Mesenchymal stem cell (in vitro differentiated cells and primary cell): Measurements from ENCODE around the gene ADAMTS18.

ENCODE experiments used
- DNase-seq: peaks from one replicate; pipeline ENCODE4 v3.0.0-alpha.2; 2013
- H2AFZ ChIP-seq: one replicate; pipeline ENCODE4 v1.6.1; 2013; ENCODE audit warnings: low read depth, mild to moderate bottlenecking, control low read depth, inconsistent platforms, low read length, moderate library complexity
- H2AK5ac ChIP-seq: 2 replicates; pipeline ENCODE4 v1.6.1; 2013; ENCODE audit warnings: low read length, moderate library complexity, mild to moderate bottlenecking, inconsistent platforms; ENCODE audit not compliant: severe bottlenecking
- H2BK120ac ChIP-seq: one replicate; pipeline ENCODE4 v1.6.1; 2013; ENCODE audit warnings: low read depth, mild to moderate bottlenecking, inconsistent platforms, low read length, moderate library complexity
- H2BK12ac ChIP-seq, 2 experiments: one replicate each; pipeline ENCODE4 v1.6.1; 2013; ENCODE audit warnings: inconsistent platforms in 2 of 2, low read length in 2 of 2, mild to moderate bottlenecking in 2 of 2, moderate library complexity in 2 of 2, control low read depth in 1 of 2
- H2BK15ac ChIP-seq: one replicate; pipeline ENCODE4 v1.6.1; 2013; ENCODE audit warnings: mild to moderate bottlenecking, low read depth, inconsistent platforms; ENCODE audit not compliant: poor library complexity, severe bottlenecking
- H2BK5ac ChIP-seq: 2 replicates; pipeline ENCODE4 v1.6.1; 2013; ENCODE audit warnings: low read depth, mild to moderate bottlenecking, low read length, control low read depth, inconsistent platforms; ENCODE audit not compliant: poor library complexity, severe bottlenecking
- H3K14ac ChIP-seq, 2 experiments: one replicate each; pipeline ENCODE4 v1.6.1; 2013; ENCODE audit warnings: inconsistent platforms in 2 of 2, low read length in 2 of 2, control low read depth in 1 of 2, mild to moderate bottlenecking in 1 of 2, moderate library complexity in 1 of 2
- H3K18ac ChIP-seq, 2 experiments: one replicate each; pipeline ENCODE4 v1.6.1; 2013; ENCODE audit warnings: inconsistent platforms in 2 of 2, low read length in 2 of 2, control low read depth in 1 of 2, low read depth in 1 of 2, mild to moderate bottlenecking in 1 of 2
- H3K23ac ChIP-seq, 2 experiments: one replicate each; pipeline ENCODE4 v1.6.1; 2013; ENCODE audit warnings: inconsistent platforms in 2 of 2, low read length in 2 of 2, mild to moderate bottlenecking in 2 of 2, moderate library complexity in 2 of 2, control low read depth in 1 of 2
- H3K27ac ChIP-seq: 2 replicates; pipeline ENCODE4 v1.5.1; 2013; ENCODE audit warnings: mild to moderate bottlenecking, moderate library complexity, low read length, control low read depth, inconsistent platforms; ENCODE audit not compliant: poor library complexity, severe bottlenecking
- H3K27me3 ChIP-seq, 2 experiments: 2 replicates each; pipeline versions ENCODE4 v1.6.1 to v1.7.0; 2013; ENCODE audit warnings: low read length in 2 of 2, mild to moderate bottlenecking in 2 of 2, moderate library complexity in 2 of 2, control low read depth in 1 of 2, inconsistent platforms in 1 of 2; ENCODE audit not compliant: control insufficient read depth in 1 of 2, insufficient read depth in 1 of 2
- H3K36me3 ChIP-seq, 2 experiments: 2 replicates each; pipeline versions ENCODE4 v1.6.1 to v1.7.0; 2013; ENCODE audit warnings: low read length in 2 of 2, control low read depth in 1 of 2, inconsistent platforms in 1 of 2, low read depth in 1 of 2, mild to moderate bottlenecking in 1 of 2; ENCODE audit not compliant: insufficient read depth in 2 of 2, control insufficient read depth in 1 of 2
- H3K4ac ChIP-seq, 2 experiments: one replicate each; pipeline ENCODE4 v1.6.1; 2013; ENCODE audit warnings: inconsistent platforms in 2 of 2, low read length in 2 of 2, mild to moderate bottlenecking in 2 of 2, moderate library complexity in 2 of 2, control low read depth in 1 of 2, low read depth in 1 of 2
- H3K4me1 ChIP-seq: 2 replicates; pipeline ENCODE4 v1.6.1; 2013; ENCODE audit warnings: low read depth, low read length, control low read depth; ENCODE audit not compliant: control insufficient read depth, insufficient read depth
- H3K4me2 ChIP-seq: 2 replicates; pipeline ENCODE4 v1.6.1; 2013; ENCODE audit warnings: low read length, mild to moderate bottlenecking, inconsistent platforms; ENCODE audit not compliant: poor library complexity, severe bottlenecking
- H3K4me3 ChIP-seq, 2 experiments: 2 replicates each; pipeline versions ENCODE4 v1.5.1 to v1.7.0; 2013; ENCODE audit warnings: low read length in 2 of 2, mild to moderate bottlenecking in 2 of 2, control low read depth in 1 of 2, low read depth in 1 of 2; ENCODE audit not compliant: insufficient read depth in 1 of 2
- H3K79me1 ChIP-seq: replicated peaks from 2 replicates; pipeline ENCODE4 v1.6.1; 2013; ENCODE audit warnings: mild to moderate bottlenecking, control low read depth, low read length, inconsistent platforms; ENCODE audit not compliant: poor library complexity, severe bottlenecking
- H3K9ac ChIP-seq: 2 replicates; pipeline ENCODE4 v1.7.0; 2013; ENCODE audit warnings: mild to moderate bottlenecking, low read length, moderate library complexity
- H3K9me3 ChIP-seq: 2 replicates; pipeline ENCODE4 v1.7.0; 2013; ENCODE audit warnings: mild to moderate bottlenecking, low read length; ENCODE audit not compliant: control insufficient read depth
- H4K8ac ChIP-seq: one replicate; pipeline ENCODE4 v1.6.1; 2013; ENCODE audit warnings: inconsistent platforms, mild to moderate bottlenecking, low read length, moderate library complexity
- H4K91ac ChIP-seq: one replicate; pipeline ENCODE4 v1.6.1; 2013; ENCODE audit warnings: mild to moderate bottlenecking, low read length, inconsistent platforms
- WGBS: methylation state at CpG from one replicate; pipeline ENCODE4 v1.1.7; 2013; ENCODE audit warnings: mixed read lengths; 5-methylcytosine and 5-hydroxymethylcytosine counted together

The ADAMTS18 gene

GRCh38 chr16:77443357-77444146 is 8.7 kb upstream of the ADAMTS18 start:
- Histone ChIP-seq H3K9ac (no peak overlapping the region), H4K91ac (no peak overlapping the region), H3K4me1 (no peaks in the 10 kb centered on the region), H2BK12ac (no peak overlapping the region), H3K14ac (no peak overlapping the region), H2AFZ (no peak overlapping the region), H4K8ac (no peak overlapping the region), H3K27ac (no peak overlapping the region), H3K36me3 (no peaks in the 10 kb centered on the region), H3K4me2 (no peak overlapping the region), H3K4ac (no peak overlapping the region), H3K18ac (no peak overlapping the region), H3K27me3 (peaks cover 5 to 13% of the 10 kb centered on the region in 2 experiments), H3K79me1 (no peaks in the 10 kb centered on the region), H2BK120ac (no peak overlapping the region), H3K9me3 (no peaks in the 10 kb centered on the region), H3K23ac (no peak overlapping the region), H2BK5ac (no peak overlapping the region), H2AK5ac (no peak overlapping the region), H2BK15ac (no peak overlapping the region), H3K4me3 (no peak overlapping the region)
- WGBS, result 89% methylated on average over 8 of the region's 10 CpGs
- no peak for DNase-seq

- H2BK120ac ChIP-seq, result no peak overlapping the region
- no peak overlapping the region for H2BK12ac ChIP-seq
- no peak overlapping the region for H3K27ac ChIP-seq
- no peak overlapping the region for H3K4me3 ChIP-seq
- no peak for DNase-seq
- WGBS, result 92% methylated on average over 1 of the region's 2 CpGs
- no peak overlapping the region for H2BK15ac ChIP-seq
- no peak overlapping the region for H3K9ac ChIP-seq
- H2AK5ac ChIP-seq, result no peak overlapping the region
- no peaks in the 10 kb centered on the region for H3K36me3 ChIP-seq
- no peaks in the 10 kb centered on the region for H3K79me1 ChIP-seq
- H3K14ac ChIP-seq, result no peak overlapping the region
- H3K9me3 ChIP-seq, result no peaks in the 10 kb centered on the region
- no peak overlapping the region for H3K23ac ChIP-seq
- H2AFZ ChIP-seq, result no peak overlapping the region
- no peak overlapping the region for H3K18ac ChIP-seq
- H4K91ac ChIP-seq, result no peak overlapping the region
- no peak overlapping the region for H3K4me2 ChIP-seq
- peaks cover 5 to 15% of the 10 kb centered on the region in 2 experiments for H3K27me3 ChIP-seq
- H3K4me1 ChIP-seq, result no peaks in the 10 kb centered on the region
- no peak overlapping the region for H3K4ac ChIP-seq
- no peak overlapping the region for H4K8ac ChIP-seq
- no peak overlapping the region for H2BK5ac ChIP-seq
These were observed 7.2 kb upstream of the ADAMTS18 start for GRCh38 chr16:77442078-77442477.

GRCh38 chr16:77439106-77439505 is 4.3 kb upstream of the ADAMTS18 start:
- Histone ChIP-seq H4K8ac (no peak overlapping the region), H3K27me3 (peaks cover 29 to 38% of the 10 kb centered on the region in 2 experiments), H3K4me1 (peaks cover 9% of the 10 kb centered on the region), H3K14ac (no peak overlapping the region), H2BK120ac (no peak overlapping the region), H2BK12ac (no peak overlapping the region), H3K36me3 (no peaks in the 10 kb centered on the region), H2BK15ac (no peak overlapping the region), H3K4ac (no peak overlapping the region), H2AFZ (no peak overlapping the region), H3K27ac (no peak overlapping the region), H3K4me2 (no peak overlapping the region), H3K9ac (no peak overlapping the region), H3K79me1 (no peaks in the 10 kb centered on the region), H2BK5ac (no peak overlapping the region), H3K18ac (no peak overlapping the region), H3K23ac (no peak overlapping the region), H3K4me3 (no peak overlapping the region), H4K91ac (no peak overlapping the region), H3K9me3 (no peaks in the 10 kb centered on the region), H2AK5ac (no peak overlapping the region)
- WGBS, result 17% methylated on average over 2 of the region's 3 CpGs
- DNase-seq, result no peak

GRCh38 chr16:77437859-77438258 is 3.0 kb upstream of the ADAMTS18 start:
- no peak overlapping the region for H4K91ac ChIP-seq
- H3K18ac ChIP-seq, result no peak overlapping the region
- H3K27ac ChIP-seq, result no peak overlapping the region
- H3K9ac ChIP-seq, result no peak overlapping the region
- no peak overlapping the region for H2AK5ac ChIP-seq
- H2AFZ ChIP-seq, result no peak overlapping the region
- peaks cover 9% of the 10 kb centered on the region for H3K4me1 ChIP-seq
- DNase-seq, result peak; percentile 27
- WGBS, result 48% methylated on average over 2 of the region's 2 CpGs
- H4K8ac ChIP-seq, result no peak overlapping the region
- H3K4ac ChIP-seq, result no peak overlapping the region
- H2BK120ac ChIP-seq, result no peak overlapping the region
- no peak overlapping the region for H2BK12ac ChIP-seq
- H3K9me3 ChIP-seq, result no peaks in the 10 kb centered on the region
- H3K23ac ChIP-seq, result no peak overlapping the region
- H3K4me2 ChIP-seq, result no peak overlapping the region
- no peaks in the 10 kb centered on the region for H3K36me3 ChIP-seq
- H2BK5ac ChIP-seq, result no peak overlapping the region
- H2BK15ac ChIP-seq, result no peak overlapping the region
- H3K27me3 ChIP-seq, result peaks cover 36 to 41% of the 10 kb centered on the region in 2 experiments
- no peak overlapping the region for H3K14ac ChIP-seq
- H3K79me1 ChIP-seq, result no peaks in the 10 kb centered on the region
- H3K4me3 ChIP-seq, result no peak overlapping the region
